GM12878 (cell line): ENCODE data around the gene BBOF1. TPM values are rescaled to one million over a fixed set of nuclear protein-coding genes. Genes with fewer than 3 reads are reported as not detected.
A peak's percentile ranks its signal among the peaks of the same experiment; 100 is the strongest.

Source experiments
- ATAC-seq: fragments of 200-7000 bp; cut with Tn5 transposase; 3 replicates; pipeline ENCODE4 v1.9.1; 2020; ENCODE audit warnings: mild to moderate bottlenecking, moderate library complexity
- BruUV-seq: library from RNA; stranded (reverse); fragments of 400-500 nt; replicated peaks from 2 replicates; lab custom pipeline; 2021; lab: Mats Ljungman, UMichigan
- CTCF ChIA-PET: fragments of 300-600 bp; sonication (Branson Sonifier 250); formaldehyde crosslinking; extraction: SDS; loops from one replicate; lab custom pipeline; 2021; ENCODE audit warnings: inconsistent platforms; lab: Yijun Ruan, JAX
- POLR2A ChIA-PET: fragments of 350-600 bp; formaldehyde crosslinking; extraction: SDS; loops from one replicate; lab custom pipeline; 2021; ENCODE audit warnings: inconsistent platforms; lab: Charles Lee
- RAD21 ChIA-PET: fragments of 300-600 bp; sonication (Branson Sonifier 250); formaldehyde crosslinking; loops from one replicate; lab custom pipeline; 2023; ENCODE audit warnings: antibody characterized with exemption; ENCODE audit not compliant: unreplicated experiment; lab: Charles Lee
- SMC1A ChIA-PET: fragments of 300-600 bp; sonication (Branson Sonifier 250); formaldehyde crosslinking; loops from one replicate; lab custom pipeline; 2023; ENCODE audit not compliant: unreplicated experiment, uncharacterized antibody; lab: Charles Lee
- DNase-seq: peaks from one replicate; pipeline ENCODE4 v3.0.0-alpha.2; 2011; ENCODE audit warnings: low read depth, low spot score
- FAIRE-seq: peaks from 3 replicates; lab custom pipeline; 2011; peaks lifted over from hg19 to GRCh38; lab: Jason Lieb, UNC
- H2AFZ ChIP-seq: 2 replicates; pipeline ENCODE4 v1.6.0; 2011; ENCODE audit warnings: low read depth, low read length, control low read depth; ENCODE audit not compliant: control insufficient read depth
- H3K27ac ChIP-seq: 2 replicates; pipeline ENCODE4 v1.5.1; 2011; ENCODE audit warnings: control low read depth; ENCODE audit not compliant: control insufficient read depth, insufficient read depth
- H3K27me3 ChIP-seq, 2 experiments: replicated peaks in 1 of 2; 2 replicates each; pipeline versions ENCODE4 v1.6.0 to v1.6.1; 2011; ENCODE audit warnings: low read length in 1 of 2; ENCODE audit not compliant: control insufficient read depth in 2 of 2, insufficient read depth in 2 of 2
- H3K36me3 ChIP-seq, 2 experiments: 2 replicates each; pipeline ENCODE4 v1.5.1; 2011; ENCODE audit warnings: low read length in 1 of 2; ENCODE audit not compliant: control insufficient read depth in 2 of 2, insufficient read depth in 2 of 2
- H3K4me1 ChIP-seq: 2 replicates; pipeline ENCODE4 v1.6.1; 2011; ENCODE audit warnings: mild to moderate bottlenecking, low read length, moderate library complexity, mixed read lengths; ENCODE audit not compliant: control insufficient read depth, insufficient read depth
- H3K4me2 ChIP-seq: 2 replicates; pipeline ENCODE4 v1.6.0; 2011; ENCODE audit warnings: control low read depth; ENCODE audit not compliant: control insufficient read depth, insufficient read depth
- H3K4me3 ChIP-seq: fragments of 200-600 bp; sonication (generic); 2 replicates; pipeline ENCODE4 v1.5.1; 2016
- H3K79me2 ChIP-seq: 2 replicates; pipeline ENCODE4 v1.6.0; 2011; ENCODE audit warnings: low read length; ENCODE audit not compliant: control insufficient read depth, insufficient read depth
- H3K9ac ChIP-seq: 2 replicates; pipeline ENCODE4 v1.8.0; 2011; ENCODE audit warnings: low read length, control low read depth, mixed read lengths; ENCODE audit not compliant: control insufficient read depth, insufficient read depth
- H3K9me3 ChIP-seq: replicated peaks from 3 replicates; pipeline ENCODE4 v1.5.1; 2011; ENCODE audit warnings: mild to moderate bottlenecking, low read length; ENCODE audit not compliant: control insufficient read depth, insufficient read depth
- H4K20me1 ChIP-seq: 2 replicates; pipeline ENCODE4 v1.6.0; 2011; ENCODE audit not compliant: control insufficient read depth, insufficient read depth
- EED ChIP-seq: sonication (generic); IDR thresholded peaks from 2 replicates; pipeline ENCODE4 v1.6.1; 2016; ENCODE audit warnings: antibody characterized with exemption, low read depth
- EZH2 ChIP-seq: IDR thresholded peaks from 2 replicates; pipeline ENCODE4 v1.6.1; 2012; ENCODE audit warnings: low read depth, mild to moderate bottlenecking, control low read depth, inconsistent platforms, low read length, borderline replicate concordance; ENCODE audit not compliant: control insufficient read depth
- GATAD2B ChIP-seq: fragments of 450-650 bp; conservative IDR thresholded peaks from 2 replicates; pipeline ENCODE4 v1.6.1; 2017; ENCODE audit warnings: low read depth, mild to moderate bottlenecking, moderate library complexity
- LARP7 ChIP-seq: fragments of 450-650 bp; IDR thresholded peaks from 2 replicates; pipeline ENCODE4 v1.6.1; 2017; ENCODE audit warnings: mild to moderate bottlenecking
- NBN ChIP-seq: fragments of 450-650 bp; IDR thresholded peaks from 2 replicates; pipeline ENCODE4 v1.6.1; 2016
- RB1 ChIP-seq: fragments of 450-650 bp; formaldehyde crosslinking; IDR thresholded peaks from 2 replicates; pipeline ENCODE4 v1.6.1; 2017; ENCODE audit warnings: mild to moderate bottlenecking, borderline replicate concordance
- WGBS: methylation state at CpG from one replicate; pipeline ENCODE4 v1.1.6; 2016; ENCODE audit warnings: low lambda C conversion rate; ENCODE audit not compliant: insufficient replicate concordance, insufficient coverage; ENCODE audit errors: missing lambda C conversion rate; 5-methylcytosine and 5-hydroxymethylcytosine counted together
- in situ Hi-C: fragments of 300-500 bp; cut with MboI; formaldehyde crosslinking; loops from 9 replicates; pipeline ENCODE4 v1.14.3; 2018; ENCODE audit warnings: mixed read lengths
- intact Hi-C: fragments of 100-400 bp; cut with micrococcal nuclease; formaldehyde crosslinking; loops from one replicate; pipeline ENCODE4 v1.14.2; 2022; ENCODE audit not compliant: unreplicated experiment
- polyA plus RNA-seq, 11 experiments: library from polyadenylated mRNA; depleted of rRNA in 4 of 11; unstranded in 6 of 11; stranded (reverse) in 5 of 11; fragments of >200 nt; fragmentation: Nextera tagmentation in 4 of 11; fragmentation: Illumina TruSeq in 1 of 11; extraction: Ambion mirVana in 4 of 11; extraction: Trizol in 1 of 11; gene quantifications; 1 replicate in 1 of 11; 2 replicates in 10 of 11; pipeline versions ENCODE4 v1.2.1 to v1.2.3, GENCODE V29; 2011 to 2016; ENCODE audit warnings: inconsistent platforms in 2 of 11, missing spikeins in 2 of 11, low read depth in 1 of 11
- total RNA-seq, 4 experiments: library from RNA; depleted of rRNA in 3 of 4; stranded (reverse); fragments of >200 nt in 3 of 4; fragmentation: Illumina TruSeq in 1 of 4; extraction: Trizol in 1 of 4; gene quantifications; 2 replicates each; pipeline versions ENCODE4 v1.2.1 to v1.2.3, GENCODE V29; 2013 to 2021
- TF ChIP-seq, protein P1 (sequence below): fragments of 450-650 bp; IDR thresholded peaks from 2 replicates; pipeline ENCODE4 v1.6.1; 2016; ENCODE audit warnings: mild to moderate bottlenecking
- TF ChIP-seq, protein P2 (sequence below): fragments of 450-650 bp; IDR thresholded peaks from 2 replicates; pipeline ENCODE4 v1.6.1; 2016; ENCODE audit warnings: mild to moderate bottlenecking

BBOF1 gene
- total and polyA plus RNA-seq, 10 of the 15 experiments (the other 5 are each of a cell fraction or from before 2014, with no cell fraction given), result 0.50 to 2.6 (median 0.79) TPM

DNA sequence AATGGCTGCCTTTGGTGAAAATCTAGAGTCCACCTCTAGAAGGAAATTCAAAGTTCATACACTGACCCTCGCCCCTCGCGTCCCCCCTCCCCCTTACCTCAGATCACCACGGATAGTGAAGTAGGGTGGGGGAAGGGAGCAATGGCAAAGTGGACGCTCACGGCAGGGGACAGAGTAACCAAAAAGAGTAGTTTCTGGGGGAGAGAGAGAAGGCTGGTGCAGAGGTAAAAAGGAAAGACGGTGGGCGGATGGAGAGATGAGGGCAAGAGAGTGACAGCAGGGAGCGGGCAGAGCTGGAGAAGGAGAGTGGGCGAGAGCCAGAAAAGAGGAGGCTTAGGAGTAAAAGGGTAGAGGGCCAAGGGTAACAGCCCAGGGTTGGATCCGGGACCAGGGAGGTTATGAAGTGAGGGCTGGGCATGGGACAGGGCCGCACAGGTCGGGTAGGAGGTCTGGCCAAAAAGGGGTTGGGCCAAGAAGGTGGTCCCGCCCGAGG is 64.7 kb downstream of the BBOF1 start:
- CTCF ChIA-PET, result no interaction called here
- peak overlapping the region; percentile 93 for H2AFZ ChIP-seq
- H3K4me1 ChIP-seq, result peaks cover 4% of the 10 kb centered on the region
- H3K79me2 ChIP-seq, result peaks cover 34% of the 10 kb centered on the region
- ATAC-seq (peak; percentile 31), DNase-seq (no peak), FAIRE-seq (no peak)
- RAD21 ChIA-PET, result interaction anchor here (0.7 kb wide), 1 partner anchor 329 kb away, joined by 3 read pairs; no protein-coding TSS in a partner anchor
- peak overlapping the region; percentile 83 for H3K9ac ChIP-seq
- in situ Hi-C loops, result no loop called here
- no peaks in the 10 kb centered on the region for H3K9me3 ChIP-seq
- no peaks in the 10 kb centered on the region for H4K20me1 ChIP-seq
- H3K4me3 ChIP-seq, result peak overlapping the region; percentile 84
- no peaks in the 10 kb centered on the region for H3K27me3 ChIP-seq
- TF ChIP-seq LARP7 (peak; percentile 57), EED (no peak), EZH2 (no peak), RB1 (0 out of 2 replicates have a peak, but pooled peaks have one; percentile 38), NBN (peak; percentile 43; the same call in 1 of the 2 replicates), GATAD2B (0 out of 2 replicates have a peak, but pooled peaks have one; percentile 42)
- TF ChIP-seq, protein P1, sequence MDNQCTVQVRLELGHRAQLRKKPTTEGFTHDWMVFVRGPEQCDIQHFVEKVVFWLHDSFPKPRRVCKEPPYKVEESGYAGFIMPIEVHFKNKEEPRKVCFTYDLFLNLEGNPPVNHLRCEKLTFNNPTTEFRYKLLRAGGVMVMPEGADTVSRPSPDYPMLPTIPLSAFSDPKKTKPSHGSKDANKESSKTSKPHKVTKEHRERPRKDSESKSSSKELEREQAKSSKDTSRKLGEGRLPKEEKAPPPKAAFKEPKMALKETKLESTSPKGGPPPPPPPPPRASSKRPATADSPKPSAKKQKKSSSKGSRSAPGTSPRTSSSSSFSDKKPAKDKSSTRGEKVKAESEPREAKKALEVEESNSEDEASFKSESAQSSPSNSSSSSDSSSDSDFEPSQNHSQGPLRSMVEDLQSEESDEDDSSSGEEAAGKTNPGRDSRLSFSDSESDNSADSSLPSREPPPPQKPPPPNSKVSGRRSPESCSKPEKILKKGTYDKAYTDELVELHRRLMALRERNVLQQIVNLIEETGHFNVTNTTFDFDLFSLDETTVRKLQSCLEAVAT, result 0 out of 2 replicates have a peak, but pooled peaks have one; percentile 45
- TF ChIP-seq, protein P2, sequence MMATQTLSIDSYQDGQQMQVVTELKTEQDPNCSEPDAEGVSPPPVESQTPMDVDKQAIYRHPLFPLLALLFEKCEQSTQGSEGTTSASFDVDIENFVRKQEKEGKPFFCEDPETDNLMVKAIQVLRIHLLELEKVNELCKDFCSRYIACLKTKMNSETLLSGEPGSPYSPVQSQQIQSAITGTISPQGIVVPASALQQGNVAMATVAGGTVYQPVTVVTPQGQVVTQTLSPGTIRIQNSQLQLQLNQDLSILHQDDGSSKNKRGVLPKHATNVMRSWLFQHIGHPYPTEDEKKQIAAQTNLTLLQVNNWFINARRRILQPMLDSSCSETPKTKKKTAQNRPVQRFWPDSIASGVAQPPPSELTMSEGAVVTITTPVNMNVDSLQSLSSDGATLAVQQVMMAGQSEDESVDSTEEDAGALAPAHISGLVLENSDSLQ, result peak; percentile 19; the same call in 1 of the 2 replicates
- peak overlapping the region; percentile 97 for H3K4me2 ChIP-seq
- SMC1A ChIA-PET, result interaction anchor here (0.7 to 1.6 kb wide), 3 partner anchors 10 to 17 kb away, joined by 3 to 4 read pairs (median 3); no protein-coding TSS in a partner anchor
- WGBS, result 7% methylated on average over 15 of the region's 15 CpGs
- POLR2A ChIA-PET, result interaction anchor here (1.0 to 1.3 kb wide), 2 partner anchors 16 to 23 kb away, joined by 3 to 4 read pairs; no protein-coding TSS in a partner anchor
- no TSS peak for BruUV-seq
- intact Hi-C loops, result no loop called here
- peak overlapping the region; percentile 67 for H3K27ac ChIP-seq
- H3K36me3 ChIP-seq, result no peaks in the 10 kb centered on the region; a peak in 1 of 4 replicates
